ENCODE results near the gene MRPL30. TPM values are rescaled to one million over a fixed set of nuclear protein-coding genes. Genes with fewer than 3 reads are reported as not detected.
A peak's percentile ranks its signal among the peaks of the same experiment; 100 is the strongest.

Gene MRPL30
- total RNA-seq, 1 experiment from 2014 or later, result 28.7 TPM

- TF ChIP-seq ZNF532 (CRISPR knock-in tag; IDR thresholded peaks at IDR 0.05; ENCODE audit: borderline replicate concordance), result no peak
- TF ChIP-seq ATF2 (CRISPR knock-in tag; IDR thresholded peaks at IDR 0.05; ENCODE audit: borderline replicate concordance, low read depth), result no peak
- TF ChIP-seq MYBL2 (CRISPR knock-in tag; IDR thresholded peaks at IDR 0.05), result no peak
- TF ChIP-seq EMX1 (CRISPR knock-in tag; IDR thresholded peaks at IDR 0.05), result 0 out of 2 replicates have a peak, but pooled peaks have one; percentile 33
- TF ChIP-seq JUN (CRISPR knock-in tag; IDR thresholded peaks at IDR 0.05), result 0 out of 2 replicates have a peak, but pooled peaks have one; percentile 39
- TF ChIP-seq KAT7 (CRISPR knock-in tag; IDR thresholded peaks at IDR 0.05; ENCODE audit: borderline replicate concordance), result peak; percentile 23; the same call in 1 of the 2 replicates
These were observed 40.2 kb upstream of the MRPL30 start (continued) for GRCh38 chr2:99140860-99141109.

DNA sequence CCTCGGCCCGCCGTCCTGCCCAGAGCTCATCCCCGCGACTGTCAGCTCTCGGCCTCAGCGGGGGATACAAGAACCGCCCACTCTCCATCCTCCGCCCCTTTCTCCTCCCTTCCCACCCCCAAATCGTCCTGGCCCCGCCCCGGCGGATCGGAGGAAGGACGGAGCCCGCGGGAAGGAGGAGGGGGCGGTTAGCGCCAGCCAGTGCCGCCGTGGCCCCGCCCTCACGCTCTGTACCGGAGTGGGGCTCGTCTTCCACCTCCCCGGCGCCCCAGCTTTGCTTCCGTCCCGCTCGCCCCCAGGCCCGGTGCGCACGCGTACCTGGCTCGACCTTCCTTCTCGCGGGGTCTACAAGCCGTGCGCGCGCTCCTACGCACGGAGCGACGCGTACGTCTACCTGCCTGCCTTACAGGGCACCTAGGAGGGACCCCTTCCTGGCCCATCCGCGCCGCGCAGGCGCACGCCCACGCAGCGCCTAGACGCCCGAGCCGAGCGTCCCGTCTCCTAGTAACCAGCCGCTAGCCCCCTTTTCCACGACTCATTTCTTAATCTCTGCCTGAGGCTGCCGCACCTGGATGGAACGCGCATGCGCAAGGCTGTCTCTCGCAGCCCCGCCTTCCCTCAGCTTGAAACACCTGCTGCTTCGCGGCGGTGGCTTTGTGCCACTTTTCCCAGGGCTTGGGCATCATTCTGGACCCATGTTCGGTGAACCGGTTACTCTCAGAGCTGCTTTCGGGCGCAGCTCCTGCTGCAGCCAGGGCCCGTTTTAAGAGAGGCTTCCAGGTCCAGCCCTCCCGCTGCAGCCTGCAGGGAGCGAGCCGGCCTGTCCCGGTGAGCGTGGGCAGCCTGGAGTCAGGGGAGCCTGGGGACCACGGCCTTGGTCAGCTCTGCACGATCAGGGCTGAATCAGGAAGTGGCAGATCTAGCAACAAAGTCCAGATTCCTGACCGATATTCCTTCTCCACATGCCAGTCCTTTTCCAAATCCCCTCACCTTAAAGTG, 39.6 kb upstream of the MRPL30 start, which contains the start of gene C2orf15:
TSS of gene C2orf15 (plus strand) at position 598 of the 999 bp plus-strand sequence. CDS start 8,852 bp downstream, outside the sequence.
- Mint-ChIP-seq H3K9me3 (peaks cover 21% of the 10 kb centered on the region), H3K36me3 (peaks cover 28% of the 10 kb centered on the region), H3K4me1 (peaks cover 16% of the 10 kb centered on the region), H3K27me3 (ENCODE audit: low read depth) (peaks cover 11% of the 10 kb centered on the region), H3K27ac (peak within 1 kb of the TSS; percentile 99), H3K4me3 (peak within 1 kb of the TSS; percentile 93)
- ChIA-PET POLR2A (interaction anchor here (0.6 to 2.3 kb wide), 5 partner anchors 13 to 1492 kb away, joined by 4 to 18 read pairs (median 9); partner anchors contain the start of genes EIF5B, LIPT1, MITD1 and MRPL30), CTCF (interaction anchor here (0.8 to 2.2 kb wide), 9 partner anchors 14 to 507 kb away, joined by 3 to 9 read pairs (median 4); partner anchors contain the start of genes LIPT1 and TSGA10)
- ATAC-seq, result peak; percentile 91
- DNase-seq (ENCODE audit: low spot score), result peak; percentile 97
- no peak for TF ChIP-seq ZNF138 (CRISPR knock-in tag; conservative IDR thresholded peaks at IDR 0.05)
- peak; percentile 71; the same call in 1 of the 2 replicates for TF ChIP-seq FOXK1 (CRISPR knock-in tag; IDR thresholded peaks at IDR 0.05)
- TF ChIP-seq TEAD1 (CRISPR knock-in tag; IDR thresholded peaks at IDR 0.05), result peak; percentile 8; the same call in 1 of the 2 replicates
- 0 out of 2 replicates have a peak, but pooled peaks have one; percentile 27 for TF ChIP-seq ZNF232 (CRISPR knock-in tag; IDR thresholded peaks at IDR 0.05)
- TF ChIP-seq ATF2 (CRISPR knock-in tag; IDR thresholded peaks at IDR 0.05; ENCODE audit: borderline replicate concordance, low read depth), result no peak
- TF ChIP-seq, protein P1, sequence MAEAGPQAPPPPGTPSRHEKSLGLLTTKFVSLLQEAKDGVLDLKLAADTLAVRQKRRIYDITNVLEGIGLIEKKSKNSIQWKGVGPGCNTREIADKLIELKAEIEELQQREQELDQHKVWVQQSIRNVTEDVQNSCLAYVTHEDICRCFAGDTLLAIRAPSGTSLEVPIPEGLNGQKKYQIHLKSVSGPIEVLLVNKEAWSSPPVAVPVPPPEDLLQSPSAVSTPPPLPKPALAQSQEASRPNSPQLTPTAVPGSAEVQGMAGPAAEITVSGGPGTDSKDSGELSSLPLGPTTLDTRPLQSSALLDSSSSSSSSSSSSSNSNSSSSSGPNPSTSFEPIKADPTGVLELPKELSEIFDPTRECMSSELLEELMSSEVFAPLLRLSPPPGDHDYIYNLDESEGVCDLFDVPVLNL (CRISPR knock-in tag; IDR thresholded peaks at IDR 0.05; ENCODE audit: borderline replicate concordance, low read depth), result peak; percentile 57; the same call in 1 of the 2 replicates
- TF ChIP-seq, protein P2, sequence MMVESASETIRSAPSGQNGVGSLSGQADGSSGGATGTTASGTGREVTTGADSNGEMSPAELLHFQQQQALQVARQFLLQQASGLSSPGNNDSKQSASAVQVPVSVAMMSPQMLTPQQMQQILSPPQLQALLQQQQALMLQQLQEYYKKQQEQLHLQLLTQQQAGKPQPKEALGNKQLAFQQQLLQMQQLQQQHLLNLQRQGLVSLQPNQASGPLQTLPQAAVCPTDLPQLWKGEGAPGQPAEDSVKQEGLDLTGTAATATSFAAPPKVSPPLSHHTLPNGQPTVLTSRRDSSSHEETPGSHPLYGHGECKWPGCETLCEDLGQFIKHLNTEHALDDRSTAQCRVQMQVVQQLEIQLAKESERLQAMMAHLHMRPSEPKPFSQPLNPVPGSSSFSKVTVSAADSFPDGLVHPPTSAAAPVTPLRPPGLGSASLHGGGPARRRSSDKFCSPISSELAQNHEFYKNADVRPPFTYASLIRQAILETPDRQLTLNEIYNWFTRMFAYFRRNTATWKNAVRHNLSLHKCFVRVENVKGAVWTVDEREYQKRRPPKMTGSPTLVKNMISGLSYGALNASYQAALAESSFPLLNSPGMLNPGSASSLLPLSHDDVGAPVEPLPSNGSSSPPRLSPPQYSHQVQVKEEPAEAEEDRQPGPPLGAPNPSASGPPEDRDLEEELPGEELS (CRISPR knock-in tag; IDR thresholded peaks at IDR 0.05), result 0 out of 2 replicates have a peak, but pooled peaks have one; percentile 31
- TF ChIP-seq JAZF1 (CRISPR knock-in tag; IDR thresholded peaks at IDR 0.05), result no peak
- TF ChIP-seq, protein P3, sequence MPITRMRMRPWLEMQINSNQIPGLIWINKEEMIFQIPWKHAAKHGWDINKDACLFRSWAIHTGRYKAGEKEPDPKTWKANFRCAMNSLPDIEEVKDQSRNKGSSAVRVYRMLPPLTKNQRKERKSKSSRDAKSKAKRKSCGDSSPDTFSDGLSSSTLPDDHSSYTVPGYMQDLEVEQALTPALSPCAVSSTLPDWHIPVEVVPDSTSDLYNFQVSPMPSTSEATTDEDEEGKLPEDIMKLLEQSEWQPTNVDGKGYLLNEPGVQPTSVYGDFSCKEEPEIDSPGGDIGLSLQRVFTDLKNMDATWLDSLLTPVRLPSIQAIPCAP (CRISPR knock-in tag; IDR thresholded peaks at IDR 0.05), result 0 out of 2 replicates have a peak, but pooled peaks have one; percentile 58
- TF ChIP-seq ZNF263 (CRISPR knock-in tag; IDR thresholded peaks at IDR 0.05; ENCODE audit: low read depth), result no peak
- no peak for TF ChIP-seq PRDM15 (CRISPR knock-in tag; IDR thresholded peaks at IDR 0.05)
- TF ChIP-seq ZNF671 (CRISPR knock-in tag; IDR thresholded peaks at IDR 0.05), result no peak
